GM23338 (cell line): ENCODE data around the gene SELENOT. TPM values are rescaled to one million over a fixed set of nuclear protein-coding genes. Genes with fewer than 3 reads are reported as not detected.
A peak's percentile ranks its signal among the peaks of the same experiment; 100 is the strongest.

ENCODE experiments used
- ATAC-seq: fragments of 200-7000 bp; cut with Tn5 transposase; 3 replicates; pipeline ENCODE4 v1.9.1; 2020
- DNase-seq: peaks from one replicate; pipeline ENCODE4 v3.0.0-alpha.2; 2015; ENCODE audit warnings: low spot score
- H2AFZ ChIP-seq: fragments of 200-600 bp; sonication (generic); 2 replicates; pipeline ENCODE4 v1.8.0; 2016; ENCODE audit warnings: antibody characterized with exemption, mild to moderate bottlenecking, moderate library complexity
- H3F3A ChIP-seq: fragments of 200-600 bp; sonication (generic); replicated peaks from 2 replicates; pipeline ENCODE4 v1.8.0; 2017; ENCODE audit warnings: antibody characterized with exemption, mixed run types, low read depth
- H3K27ac ChIP-seq: fragments of 200-600 bp; sonication (generic); 2 replicates; pipeline ENCODE4 v1.6.1; 2016; ENCODE audit warnings: low read depth
- H3K27me3 ChIP-seq: fragments of 200-600 bp; sonication (generic); 2 replicates; pipeline ENCODE4 v1.8.0; 2016; ENCODE audit warnings: mild to moderate bottlenecking, mixed run types, moderate library complexity; ENCODE audit not compliant: insufficient read depth
- H3K36me3 ChIP-seq: fragments of 200-600 bp; sonication (generic); 2 replicates; pipeline ENCODE4 v1.8.0; 2016; ENCODE audit warnings: mild to moderate bottlenecking; ENCODE audit not compliant: insufficient read depth
- H3K4me1 ChIP-seq: fragments of 200-600 bp; sonication (generic); 2 replicates; pipeline ENCODE4 v1.8.0; 2016; ENCODE audit warnings: mild to moderate bottlenecking, moderate library complexity; ENCODE audit not compliant: insufficient read depth
- H3K4me2 ChIP-seq: fragments of 200-600 bp; sonication (generic); 2 replicates; pipeline ENCODE4 v1.7.1; 2017; ENCODE audit warnings: mixed run types
- H3K4me3 ChIP-seq: fragments of 200-600 bp; sonication (generic); 2 replicates; pipeline ENCODE4 v1.6.1; 2016; ENCODE audit warnings: mixed run types
- H3K79me2 ChIP-seq: fragments of 200-600 bp; sonication (generic); replicated peaks from 2 replicates; pipeline ENCODE4 v1.8.0; 2017; ENCODE audit warnings: mild to moderate bottlenecking; ENCODE audit not compliant: insufficient read depth
- H3K9me2 ChIP-seq: fragments of 200-600 bp; sonication (generic); 2 replicates; pipeline ENCODE4 v1.8.0; 2017; ENCODE audit not compliant: insufficient read depth
- H4K20me1 ChIP-seq: fragments of 200-600 bp; sonication (generic); replicated peaks from 2 replicates; pipeline ENCODE4 v1.8.0; 2017; ENCODE audit warnings: mild to moderate bottlenecking; ENCODE audit not compliant: insufficient read depth
- H3K27ac Mint-ChIP-seq: 2 replicates; pipeline ENCODE4 v1.8.0; 2020; ENCODE audit warnings: inconsistent platforms, mild to moderate bottlenecking, moderate library complexity, mixed read lengths
- H3K27me3 Mint-ChIP-seq: 3 replicates; pipeline ENCODE4 v1.8.0; 2022; ENCODE audit warnings: low read depth, mild to moderate bottlenecking, moderate library complexity, mixed read lengths, inconsistent platforms; ENCODE audit not compliant: insufficient read depth, poor library complexity
- H3K36me3 Mint-ChIP-seq: 3 replicates; pipeline ENCODE4 v1.8.0; 2021; ENCODE audit warnings: low read depth, mild to moderate bottlenecking, inconsistent platforms, moderate library complexity, mixed read lengths
- H3K4me1 Mint-ChIP-seq: 3 replicates; pipeline ENCODE4 v1.8.0; 2020; ENCODE audit warnings: mild to moderate bottlenecking, inconsistent platforms, mixed read lengths
- H3K4me3 Mint-ChIP-seq: 3 replicates; pipeline ENCODE4 v1.8.0; 2021; ENCODE audit warnings: moderate library complexity, mild to moderate bottlenecking, inconsistent platforms, mixed read lengths
- H3K9me3 Mint-ChIP-seq: 3 replicates; pipeline ENCODE4 v1.8.0; 2020; ENCODE audit warnings: moderate library complexity, mild to moderate bottlenecking, inconsistent platforms, mixed read lengths
- CREB1 ChIP-seq: fragments of 250-450 bp; sonication (Bioruptor Pico); IDR thresholded peaks from 2 replicates; pipeline ENCODE4 v1.5.0; 2020; ENCODE audit warnings: low read depth, mild to moderate bottlenecking, moderate library complexity
- EZH2 ChIP-seq: fragments of 200-600 bp; sonication (generic); IDR thresholded peaks from one replicate; pipeline ENCODE4 v1.8.0; 2017; ENCODE audit warnings: antibody characterized with exemption, mild to moderate bottlenecking, low read depth; ENCODE audit not compliant: unreplicated experiment
- EZH2phosphoT487 ChIP-seq: fragments of 200-600 bp; sonication (generic); IDR thresholded peaks from one replicate; pipeline ENCODE4 v1.8.1; 2018; ENCODE audit warnings: antibody characterized with exemption; ENCODE audit not compliant: unreplicated experiment
- JUNB ChIP-seq: IDR thresholded peaks from one replicate; pipeline ENCODE4 v1.6.1; 2016; ENCODE audit warnings: antibody characterized with exemption; ENCODE audit not compliant: unreplicated experiment
- NANOG ChIP-seq: IDR thresholded peaks from 2 replicates; pipeline ENCODE4 v1.6.1; 2016; ENCODE audit warnings: antibody characterized with exemption, borderline replicate concordance
- POLR2AphosphoS5 ChIP-seq: IDR thresholded peaks from 2 replicates; pipeline ENCODE4 v1.6.1; 2016; ENCODE audit warnings: antibody characterized with exemption, low read depth
- STAT1 ChIP-seq: IDR thresholded peaks from one replicate; pipeline ENCODE4 v1.6.1; 2016; ENCODE audit warnings: antibody characterized with exemption; ENCODE audit not compliant: unreplicated experiment
- ZNF114 ChIP-seq: fragments of 250-450 bp; sonication (Bioruptor Pico); IDR thresholded peaks from 2 replicates; pipeline ENCODE4 v1.5.0; 2020; ENCODE audit warnings: mild to moderate bottlenecking, moderate library complexity
- ZNF331 ChIP-seq: fragments of 250-450 bp; sonication (Bioruptor Pico); IDR thresholded peaks from 2 replicates; pipeline ENCODE4 v1.5.0; 2020; ENCODE audit warnings: low read depth, mild to moderate bottlenecking, moderate library complexity
- polyA plus RNA-seq: library from polyadenylated mRNA; unstranded; fragments of >200 nt; fragmentation: Nextera tagmentation; extraction: Ambion mirVana; gene quantifications from 2 replicates; pipeline ENCODE4 v1.2.1, GENCODE V29; 2016
- total RNA-seq: library from RNA; depleted of rRNA; stranded (reverse); fragments of >200 nt; shearing (Covaris generic); gene quantifications from 2 replicates; pipeline ENCODE4 v1.2.3, GENCODE V29; 2014
- TF ChIP-seq, protein P1 (sequence below), 2 experiments: fragments of 200-600 bp in 1 of 2; sonication (generic) in 1 of 2; conservative IDR thresholded peaks; 2 replicates each; pipeline versions ENCODE4 v1.5.1 to v1.6.1; 2016 to 2017; ENCODE audit warnings: antibody characterized with exemption in 2 of 2, low read depth in 2 of 2, mild to moderate bottlenecking in 2 of 2, moderate library complexity in 1 of 2
- TF ChIP-seq, protein P2 (sequence below): fragments of 250-450 bp; sonication (Bioruptor Pico); IDR thresholded peaks from 2 replicates; pipeline ENCODE4 v1.5.0; 2020; ENCODE audit warnings: mild to moderate bottlenecking, moderate library complexity
- TF ChIP-seq, protein P3 (sequence below): IDR thresholded peaks from one replicate; pipeline ENCODE4 v1.6.1; 2018; ENCODE audit warnings: antibody characterized with exemption; ENCODE audit not compliant: unreplicated experiment
- TF ChIP-seq, protein P4 (sequence below): IDR thresholded peaks from 2 replicates; pipeline ENCODE4 v1.6.1; 2016; ENCODE audit warnings: antibody characterized with exemption

The SELENOT gene
- total and polyA plus RNA-seq, 2 experiments from 2014 or later: 56.1 to 61.3 TPM

DNA sequence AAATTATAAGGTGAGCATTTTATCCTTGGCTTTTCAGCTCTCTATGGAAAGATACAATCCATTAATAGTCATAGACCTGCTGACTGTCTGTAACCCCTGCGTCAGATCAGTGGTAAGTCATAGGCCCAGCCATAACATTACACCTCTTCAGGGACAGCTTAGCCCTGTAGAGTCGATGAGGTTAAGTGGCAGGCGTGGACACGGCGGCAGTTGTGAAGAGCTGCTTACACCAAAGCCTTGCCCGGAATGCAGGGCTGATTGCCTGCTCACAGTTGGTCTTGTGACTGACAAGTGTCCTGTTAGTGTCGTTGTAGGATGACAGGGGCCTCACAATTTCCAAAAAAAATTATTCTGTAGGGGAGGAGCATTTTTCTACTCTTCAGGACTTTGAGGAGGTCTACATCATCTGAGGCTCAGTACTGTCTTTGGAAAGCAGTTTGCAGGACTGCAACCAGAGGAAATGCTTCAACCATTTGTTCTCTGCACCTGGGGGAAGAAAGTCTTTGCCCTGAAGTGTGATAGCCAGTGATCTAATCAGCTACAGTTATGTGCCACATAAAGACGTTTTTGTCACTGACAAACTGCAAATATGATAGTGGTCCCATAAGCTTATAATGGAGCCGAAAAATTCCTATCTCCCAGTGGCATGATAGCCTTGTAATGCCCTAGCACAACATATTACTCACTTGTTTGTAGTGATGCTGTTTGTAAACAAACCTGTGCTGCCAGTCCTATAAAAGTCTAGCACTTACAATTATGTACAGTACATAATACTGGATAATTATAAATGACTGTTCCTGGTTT is 14.9 kb upstream of the SELENOT start:
- peaks cover 4% of the 10 kb centered on the region; the same call in 1 of the 2 replicates for H3K79me2 ChIP-seq
- H4K20me1 ChIP-seq: 0 out of 2 replicates have a peak, but pooled peaks cover 8% of the 10 kb centered on the region
- no peak overlapping the region for H2AFZ ChIP-seq
- Mint-ChIP-seq H3K9me3 (no peaks in the 10 kb centered on the region), H3K27ac (no peak overlapping the region), H3K4me3 (no peak overlapping the region), H3K36me3 (peaks cover 24% of the 10 kb centered on the region; the same call in 2 of the 3 replicates), H3K27me3 (peaks cover 1% of the 10 kb centered on the region), H3K4me1 (peaks cover 3% of the 10 kb centered on the region; the same call in 2 of the 3 replicates)
- no peaks in the 10 kb centered on the region for H3K9me2 ChIP-seq
- H3K4me2 ChIP-seq: no peak overlapping the region
- TF ChIP-seq ZNF331 (CRISPR knock-in tag): no peak
- TF ChIP-seq ZNF114 (CRISPR knock-in tag): no peak
- TF ChIP-seq EZH2: no peak
- TF ChIP-seq, protein P1, sequence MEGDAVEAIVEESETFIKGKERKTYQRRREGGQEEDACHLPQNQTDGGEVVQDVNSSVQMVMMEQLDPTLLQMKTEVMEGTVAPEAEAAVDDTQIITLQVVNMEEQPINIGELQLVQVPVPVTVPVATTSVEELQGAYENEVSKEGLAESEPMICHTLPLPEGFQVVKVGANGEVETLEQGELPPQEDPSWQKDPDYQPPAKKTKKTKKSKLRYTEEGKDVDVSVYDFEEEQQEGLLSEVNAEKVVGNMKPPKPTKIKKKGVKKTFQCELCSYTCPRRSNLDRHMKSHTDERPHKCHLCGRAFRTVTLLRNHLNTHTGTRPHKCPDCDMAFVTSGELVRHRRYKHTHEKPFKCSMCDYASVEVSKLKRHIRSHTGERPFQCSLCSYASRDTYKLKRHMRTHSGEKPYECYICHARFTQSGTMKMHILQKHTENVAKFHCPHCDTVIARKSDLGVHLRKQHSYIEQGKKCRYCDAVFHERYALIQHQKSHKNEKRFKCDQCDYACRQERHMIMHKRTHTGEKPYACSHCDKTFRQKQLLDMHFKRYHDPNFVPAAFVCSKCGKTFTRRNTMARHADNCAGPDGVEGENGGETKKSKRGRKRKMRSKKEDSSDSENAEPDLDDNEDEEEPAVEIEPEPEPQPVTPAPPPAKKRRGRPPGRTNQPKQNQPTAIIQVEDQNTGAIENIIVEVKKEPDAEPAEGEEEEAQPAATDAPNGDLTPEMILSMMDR (conservative IDR thresholded peaks at IDR 0.05; ENCODE audit: low read depth in 2 of 2): no peak
- TF ChIP-seq, protein P2, sequence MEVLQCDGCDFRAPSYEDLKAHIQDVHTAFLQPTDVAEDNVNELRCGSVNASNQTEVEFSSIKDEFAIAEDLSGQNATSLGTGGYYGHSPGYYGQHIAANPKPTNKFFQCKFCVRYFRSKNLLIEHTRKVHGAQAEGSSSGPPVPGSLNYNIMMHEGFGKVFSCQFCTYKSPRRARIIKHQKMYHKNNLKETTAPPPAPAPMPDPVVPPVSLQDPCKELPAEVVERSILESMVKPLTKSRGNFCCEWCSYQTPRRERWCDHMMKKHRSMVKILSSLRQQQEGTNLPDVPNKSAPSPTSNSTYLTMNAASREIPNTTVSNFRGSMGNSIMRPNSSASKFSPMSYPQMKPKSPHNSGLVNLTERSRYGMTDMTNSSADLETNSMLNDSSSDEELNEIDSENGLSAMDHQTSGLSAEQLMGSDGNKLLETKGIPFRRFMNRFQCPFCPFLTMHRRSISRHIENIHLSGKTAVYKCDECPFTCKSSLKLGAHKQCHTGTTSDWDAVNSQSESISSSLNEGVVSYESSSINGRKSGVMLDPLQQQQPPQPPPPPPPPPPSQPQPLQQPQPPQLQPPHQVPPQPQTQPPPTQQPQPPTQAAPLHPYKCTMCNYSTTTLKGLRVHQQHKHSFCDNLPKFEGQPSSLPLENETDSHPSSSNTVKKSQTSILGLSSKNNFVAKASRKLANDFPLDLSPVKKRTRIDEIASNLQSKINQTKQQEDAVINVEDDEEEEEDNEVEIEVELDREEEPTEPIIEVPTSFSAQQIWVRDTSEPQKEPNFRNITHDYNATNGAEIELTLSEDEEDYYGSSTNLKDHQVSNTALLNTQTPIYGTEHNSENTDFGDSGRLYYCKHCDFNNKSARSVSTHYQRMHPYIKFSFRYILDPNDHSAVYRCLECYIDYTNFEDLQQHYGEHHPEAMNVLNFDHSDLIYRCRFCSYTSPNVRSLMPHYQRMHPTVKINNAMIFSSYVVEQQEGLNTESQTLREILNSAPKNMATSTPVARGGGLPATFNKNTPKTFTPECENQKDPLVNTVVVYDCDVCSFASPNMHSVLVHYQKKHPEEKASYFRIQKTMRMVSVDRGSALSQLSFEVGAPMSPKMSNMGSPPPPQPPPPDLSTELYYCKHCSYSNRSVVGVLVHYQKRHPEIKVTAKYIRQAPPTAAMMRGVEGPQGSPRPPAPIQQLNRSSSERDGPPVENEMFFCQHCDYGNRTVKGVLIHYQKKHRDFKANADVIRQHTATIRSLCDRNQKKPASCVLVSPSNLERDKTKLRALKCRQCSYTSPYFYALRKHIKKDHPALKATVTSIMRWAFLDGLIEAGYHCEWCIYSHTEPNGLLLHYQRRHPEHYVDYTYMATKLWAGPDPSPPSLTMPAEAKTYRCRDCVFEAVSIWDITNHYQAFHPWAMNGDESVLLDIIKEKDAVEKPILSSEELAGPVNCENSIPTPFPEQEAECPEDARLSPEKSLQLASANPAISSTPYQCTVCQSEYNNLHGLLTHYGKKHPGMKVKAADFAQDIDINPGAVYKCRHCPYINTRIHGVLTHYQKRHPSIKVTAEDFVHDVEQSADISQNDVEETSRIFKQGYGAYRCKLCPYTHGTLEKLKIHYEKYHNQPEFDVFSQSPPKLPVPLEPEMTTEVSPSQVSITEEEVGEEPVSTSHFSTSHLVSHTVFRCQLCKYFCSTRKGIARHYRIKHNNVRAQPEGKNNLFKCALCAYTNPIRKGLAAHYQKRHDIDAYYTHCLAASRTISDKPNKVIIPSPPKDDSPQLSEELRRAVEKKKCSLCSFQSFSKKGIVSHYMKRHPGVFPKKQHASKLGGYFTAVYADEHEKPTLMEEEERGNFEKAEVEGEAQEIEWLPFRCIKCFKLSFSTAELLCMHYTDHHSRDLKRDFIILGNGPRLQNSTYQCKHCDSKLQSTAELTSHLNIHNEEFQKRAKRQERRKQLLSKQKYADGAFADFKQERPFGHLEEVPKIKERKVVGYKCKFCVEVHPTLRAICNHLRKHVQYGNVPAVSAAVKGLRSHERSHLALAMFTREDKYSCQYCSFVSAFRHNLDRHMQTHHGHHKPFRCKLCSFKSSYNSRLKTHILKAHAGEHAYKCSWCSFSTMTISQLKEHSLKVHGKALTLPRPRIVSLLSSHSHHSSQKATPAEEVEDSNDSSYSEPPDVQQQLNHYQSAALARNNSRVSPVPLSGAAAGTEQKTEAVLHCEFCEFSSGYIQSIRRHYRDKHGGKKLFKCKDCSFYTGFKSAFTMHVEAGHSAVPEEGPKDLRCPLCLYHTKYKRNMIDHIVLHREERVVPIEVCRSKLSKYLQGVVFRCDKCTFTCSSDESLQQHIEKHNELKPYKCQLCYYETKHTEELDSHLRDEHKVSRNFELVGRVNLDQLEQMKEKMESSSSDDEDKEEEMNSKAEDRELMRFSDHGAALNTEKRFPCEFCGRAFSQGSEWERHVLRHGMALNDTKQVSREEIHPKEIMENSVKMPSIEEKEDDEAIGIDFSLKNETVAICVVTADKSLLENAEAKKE (CRISPR knock-in tag): no peak
- TF ChIP-seq STAT1: no peak
- TF ChIP-seq, protein P3, sequence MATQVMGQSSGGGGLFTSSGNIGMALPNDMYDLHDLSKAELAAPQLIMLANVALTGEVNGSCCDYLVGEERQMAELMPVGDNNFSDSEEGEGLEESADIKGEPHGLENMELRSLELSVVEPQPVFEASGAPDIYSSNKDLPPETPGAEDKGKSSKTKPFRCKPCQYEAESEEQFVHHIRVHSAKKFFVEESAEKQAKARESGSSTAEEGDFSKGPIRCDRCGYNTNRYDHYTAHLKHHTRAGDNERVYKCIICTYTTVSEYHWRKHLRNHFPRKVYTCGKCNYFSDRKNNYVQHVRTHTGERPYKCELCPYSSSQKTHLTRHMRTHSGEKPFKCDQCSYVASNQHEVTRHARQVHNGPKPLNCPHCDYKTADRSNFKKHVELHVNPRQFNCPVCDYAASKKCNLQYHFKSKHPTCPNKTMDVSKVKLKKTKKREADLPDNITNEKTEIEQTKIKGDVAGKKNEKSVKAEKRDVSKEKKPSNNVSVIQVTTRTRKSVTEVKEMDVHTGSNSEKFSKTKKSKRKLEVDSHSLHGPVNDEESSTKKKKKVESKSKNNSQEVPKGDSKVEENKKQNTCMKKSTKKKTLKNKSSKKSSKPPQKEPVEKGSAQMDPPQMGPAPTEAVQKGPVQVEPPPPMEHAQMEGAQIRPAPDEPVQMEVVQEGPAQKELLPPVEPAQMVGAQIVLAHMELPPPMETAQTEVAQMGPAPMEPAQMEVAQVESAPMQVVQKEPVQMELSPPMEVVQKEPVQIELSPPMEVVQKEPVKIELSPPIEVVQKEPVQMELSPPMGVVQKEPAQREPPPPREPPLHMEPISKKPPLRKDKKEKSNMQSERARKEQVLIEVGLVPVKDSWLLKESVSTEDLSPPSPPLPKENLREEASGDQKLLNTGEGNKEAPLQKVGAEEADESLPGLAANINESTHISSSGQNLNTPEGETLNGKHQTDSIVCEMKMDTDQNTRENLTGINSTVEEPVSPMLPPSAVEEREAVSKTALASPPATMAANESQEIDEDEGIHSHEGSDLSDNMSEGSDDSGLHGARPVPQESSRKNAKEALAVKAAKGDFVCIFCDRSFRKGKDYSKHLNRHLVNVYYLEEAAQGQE: no peak
- TF ChIP-seq POLR2AphosphoS5: no peak
- TF ChIP-seq EZH2phosphoT487: no peak
- TF ChIP-seq JUNB: no peak
- TF ChIP-seq CREB1: no peak
- TF ChIP-seq NANOG: no peak
- TF ChIP-seq, protein P4, sequence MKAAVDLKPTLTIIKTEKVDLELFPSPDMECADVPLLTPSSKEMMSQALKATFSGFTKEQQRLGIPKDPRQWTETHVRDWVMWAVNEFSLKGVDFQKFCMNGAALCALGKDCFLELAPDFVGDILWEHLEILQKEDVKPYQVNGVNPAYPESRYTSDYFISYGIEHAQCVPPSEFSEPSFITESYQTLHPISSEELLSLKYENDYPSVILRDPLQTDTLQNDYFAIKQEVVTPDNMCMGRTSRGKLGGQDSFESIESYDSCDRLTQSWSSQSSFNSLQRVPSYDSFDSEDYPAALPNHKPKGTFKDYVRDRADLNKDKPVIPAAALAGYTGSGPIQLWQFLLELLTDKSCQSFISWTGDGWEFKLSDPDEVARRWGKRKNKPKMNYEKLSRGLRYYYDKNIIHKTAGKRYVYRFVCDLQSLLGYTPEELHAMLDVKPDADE: no peak
- H3K36me3 ChIP-seq: peaks cover 12% of the 10 kb centered on the region; the same call in 1 of the 2 replicates
- peak overlapping the region; percentile 41; the same call in 1 of the 2 replicates for H3K27ac ChIP-seq
- no peak overlapping the region for H3K4me3 ChIP-seq
- ATAC-seq (peak; percentile 69), DNase-seq (no peak)
- H3K27me3 ChIP-seq: no peaks in the 10 kb centered on the region
- H3F3A ChIP-seq: 0 out of 2 replicates have a peak, but pooled peaks cover 3% of the 10 kb centered on the region
- no peaks in the 10 kb centered on the region for H3K4me1 ChIP-seq
